GM18907 (cell line): Measurements from ENCODE around the gene MTR.

ENCODE experiments used
- ATAC-seq: cut with Tn5 transposase; IDR thresholded peaks from one replicate; pipeline ENCODE4 v1.9.1; 2021; ENCODE audit warnings: mild to moderate bottlenecking, moderate library complexity; ENCODE audit not compliant: unreplicated experiment

Gene MTR

DNA sequence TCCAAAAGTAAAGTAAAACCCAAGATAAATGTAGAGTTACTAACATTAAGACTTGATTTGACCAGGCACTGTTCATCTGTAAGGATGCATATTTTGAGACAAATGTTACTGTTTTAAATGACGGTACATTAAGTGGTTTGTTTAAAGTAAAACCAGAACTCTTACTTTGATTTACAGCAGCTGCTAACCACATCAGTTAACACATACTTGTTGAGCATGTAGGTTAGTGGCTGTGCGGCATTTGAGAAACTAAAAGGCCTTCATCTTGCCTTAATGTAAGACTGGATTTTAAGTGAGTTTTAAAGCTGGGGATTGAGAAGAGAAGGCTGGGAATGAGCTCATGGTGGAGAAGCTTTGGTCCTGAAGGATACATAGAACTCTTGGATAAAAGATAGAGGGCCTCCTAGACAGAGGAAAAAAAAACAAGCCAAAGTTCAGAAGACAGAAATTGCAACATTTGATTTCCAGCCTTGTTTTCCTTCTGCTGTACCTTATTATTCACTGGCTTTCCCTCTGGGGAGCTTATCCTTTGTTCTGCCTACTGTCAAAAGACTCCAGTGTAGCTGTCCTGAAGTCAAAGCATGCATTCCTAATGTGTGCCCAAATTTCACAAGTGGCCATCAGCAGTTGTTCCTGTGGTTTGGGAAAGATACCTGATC lies 66.6 kb downstream of the MTR start:
- ATAC-seq = no peak

DNA sequence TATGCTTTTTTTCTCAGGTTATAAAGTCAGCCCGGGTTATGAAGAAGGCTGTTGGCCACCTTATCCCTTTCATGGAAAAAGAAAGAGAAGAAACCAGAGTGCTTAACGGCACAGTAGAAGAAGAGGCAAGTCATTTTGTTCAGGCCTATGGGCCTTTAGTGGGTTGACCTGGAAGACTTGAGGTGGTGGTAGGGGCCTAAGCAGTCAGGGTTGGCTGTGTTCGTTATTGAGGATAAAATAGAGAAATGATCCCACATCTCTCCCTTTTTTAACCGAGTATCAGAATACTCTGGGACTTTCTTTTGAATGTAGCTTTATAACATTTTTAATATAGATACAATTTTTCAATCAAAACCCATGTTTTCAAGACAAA lies 67.1 kb downstream of the MTR start:
- no peak for ATAC-seq

DNA sequence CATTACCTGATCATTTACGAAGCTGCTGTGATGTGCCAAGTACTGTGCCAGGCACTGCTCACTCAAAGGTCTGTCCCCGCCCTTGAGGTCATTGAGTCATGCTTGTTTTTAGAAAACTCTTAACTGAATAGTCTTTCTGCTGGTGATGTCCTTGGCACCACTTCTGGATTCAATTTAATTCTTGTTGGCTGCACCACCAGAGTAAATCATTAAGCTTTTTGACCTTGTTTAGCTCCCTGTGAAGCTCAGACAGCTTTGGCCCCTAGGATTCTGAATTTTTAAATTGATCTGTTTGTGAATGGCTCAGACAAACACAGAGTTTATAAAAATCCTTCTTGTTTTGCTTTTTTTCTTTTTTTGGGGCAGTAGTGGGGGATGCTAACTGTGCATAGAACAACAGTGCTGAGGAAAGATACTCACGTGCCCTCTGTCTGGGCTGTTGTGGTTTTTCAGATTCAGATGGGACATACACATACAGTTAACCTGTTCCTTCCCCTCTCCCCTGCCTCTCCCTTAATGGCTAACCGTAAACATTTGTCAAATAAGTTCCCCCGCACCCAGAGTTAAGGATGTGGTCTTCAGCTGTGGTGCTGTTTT lies 67.6 kb downstream of the MTR start:
- no peak for ATAC-seq

DNA sequence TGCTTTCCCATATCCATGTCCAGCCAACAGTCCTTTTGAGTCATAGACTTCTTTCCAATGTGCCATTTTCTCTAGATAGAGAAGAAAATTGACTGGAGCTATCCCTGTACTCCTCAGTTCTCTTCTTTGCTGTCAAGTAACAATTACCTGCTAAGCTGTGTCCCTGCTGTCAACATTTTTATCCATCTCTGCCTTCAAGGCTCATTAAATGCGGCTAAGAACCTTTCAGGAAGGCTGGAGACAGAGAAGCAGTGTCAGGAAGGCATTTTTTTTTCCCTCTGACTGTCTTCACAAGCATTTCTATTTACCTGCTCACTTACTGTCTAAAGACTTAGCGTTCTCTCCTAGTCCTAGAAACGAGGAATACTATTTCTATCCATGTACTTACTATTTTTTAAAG lies 69.1 kb downstream of the MTR start:
- no peak for ATAC-seq

DNA sequence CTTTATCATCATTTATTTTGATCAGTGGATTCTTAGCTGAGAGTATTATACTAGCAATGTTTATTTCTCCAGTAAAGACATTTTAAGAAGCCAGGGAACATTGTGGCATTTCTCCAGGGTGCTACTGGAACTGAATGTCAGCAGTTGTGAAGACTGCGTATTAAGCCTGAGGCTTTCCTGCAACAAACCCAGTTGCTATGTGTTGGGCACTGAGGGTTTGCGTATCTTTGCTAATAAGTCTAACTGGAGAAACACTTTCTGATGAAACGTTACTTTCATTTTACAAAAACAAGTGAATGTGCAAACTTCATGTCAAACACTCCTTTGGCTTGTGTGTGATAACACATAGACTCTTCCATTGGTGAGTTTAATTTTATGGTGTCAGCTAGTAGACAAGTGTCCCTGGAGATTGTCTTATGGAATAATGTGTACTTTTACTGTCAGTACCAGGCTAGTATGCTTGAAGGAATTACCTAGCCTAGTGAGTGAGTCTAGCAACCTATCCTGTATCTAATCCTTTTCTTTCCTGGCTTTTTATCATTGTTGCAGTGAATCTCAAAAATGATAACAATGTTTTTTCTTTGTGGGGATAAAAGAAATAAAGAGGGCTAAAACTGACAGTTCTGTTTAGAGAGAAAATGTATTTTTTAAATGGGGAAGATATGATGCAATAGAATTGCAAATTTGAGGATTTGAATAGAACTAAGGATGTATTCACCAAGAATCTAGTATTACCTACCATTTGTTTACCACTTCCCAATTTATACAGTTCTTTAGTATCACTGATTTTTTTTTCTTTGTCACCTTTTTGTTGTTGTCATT lies 70.1 kb downstream of the MTR start:
- no peak for ATAC-seq

DNA sequence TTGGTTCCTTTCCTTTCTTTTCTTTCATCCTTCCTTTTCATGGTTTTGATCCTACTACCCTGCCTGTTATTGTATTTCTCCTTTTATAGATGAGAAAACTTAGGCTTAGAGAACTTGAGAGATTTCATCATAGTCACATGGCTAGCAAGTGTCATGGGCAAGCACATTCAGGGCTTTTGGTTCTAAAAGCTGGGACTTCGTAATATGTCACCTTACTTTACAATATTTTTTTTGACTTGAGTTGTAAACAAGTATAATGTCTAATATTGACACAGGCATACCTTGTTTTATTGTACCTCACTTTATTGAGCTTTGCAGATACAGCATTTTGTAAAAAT lies 70.7 kb downstream of the MTR start:
- ATAC-seq = no peak

DNA sequence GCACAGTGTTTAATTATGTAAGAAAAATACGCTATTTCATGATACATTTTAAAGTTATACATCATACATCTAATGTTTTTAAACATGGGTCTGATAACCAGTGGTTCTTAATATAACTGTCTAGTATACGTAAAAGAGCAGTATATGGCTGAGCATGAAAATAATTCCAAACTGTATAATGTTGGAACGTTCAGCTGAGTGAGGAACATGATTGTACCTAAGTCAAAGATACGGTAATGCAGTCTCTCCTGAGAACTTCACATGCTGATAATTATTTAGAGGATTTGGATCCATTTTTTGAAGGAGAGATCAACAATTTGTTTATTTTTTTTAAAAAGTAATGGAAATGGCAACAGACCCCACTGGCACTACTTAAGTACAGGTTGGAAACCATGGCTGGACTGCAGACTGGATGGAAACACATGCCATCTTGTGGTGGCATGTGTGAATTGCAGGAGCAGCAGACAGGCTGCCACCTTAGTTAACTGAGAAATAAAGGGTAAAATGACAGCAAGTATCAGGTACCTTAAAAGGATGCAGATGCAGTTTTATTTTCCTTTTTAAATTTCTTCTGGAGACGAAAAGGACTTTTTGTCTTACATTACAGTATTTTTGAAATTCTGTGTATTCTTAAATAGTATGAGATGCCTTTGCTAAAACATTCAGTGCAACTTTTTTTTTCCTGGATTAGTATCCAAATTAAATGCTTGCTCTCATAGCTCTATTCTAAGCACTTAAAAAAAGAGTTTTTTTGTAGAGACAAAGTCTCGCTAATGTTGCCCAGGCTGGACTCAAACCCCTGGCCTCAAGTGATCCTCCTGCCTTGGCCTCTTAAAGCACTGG lies 73.8 kb downstream of the MTR start:
- peak; percentile 78 for ATAC-seq

- no peak for ATAC-seq
These were observed 74.8 kb downstream of the MTR start for GRCh38 chr1:236869911-236870310.

DNA sequence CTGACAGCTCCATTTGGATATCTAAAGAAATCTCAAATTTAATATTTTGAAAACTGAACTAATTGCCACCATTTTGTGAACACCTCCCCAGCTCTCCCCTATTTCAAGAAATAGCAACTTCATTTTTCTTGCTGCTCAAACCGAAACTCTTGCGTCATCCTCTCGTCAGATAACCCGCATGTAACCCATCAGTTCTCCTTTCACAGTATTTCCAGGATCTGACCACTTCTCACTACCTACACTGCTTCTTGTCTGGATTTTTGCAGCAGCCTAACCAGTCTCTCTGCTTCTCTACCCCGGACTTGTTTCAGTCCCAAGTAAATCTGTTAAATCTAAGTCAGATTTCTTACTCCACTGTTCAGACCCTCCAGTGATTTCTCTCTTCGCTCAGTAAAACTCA lies 75.6 kb downstream of the MTR start:
- no peak for ATAC-seq

DNA sequence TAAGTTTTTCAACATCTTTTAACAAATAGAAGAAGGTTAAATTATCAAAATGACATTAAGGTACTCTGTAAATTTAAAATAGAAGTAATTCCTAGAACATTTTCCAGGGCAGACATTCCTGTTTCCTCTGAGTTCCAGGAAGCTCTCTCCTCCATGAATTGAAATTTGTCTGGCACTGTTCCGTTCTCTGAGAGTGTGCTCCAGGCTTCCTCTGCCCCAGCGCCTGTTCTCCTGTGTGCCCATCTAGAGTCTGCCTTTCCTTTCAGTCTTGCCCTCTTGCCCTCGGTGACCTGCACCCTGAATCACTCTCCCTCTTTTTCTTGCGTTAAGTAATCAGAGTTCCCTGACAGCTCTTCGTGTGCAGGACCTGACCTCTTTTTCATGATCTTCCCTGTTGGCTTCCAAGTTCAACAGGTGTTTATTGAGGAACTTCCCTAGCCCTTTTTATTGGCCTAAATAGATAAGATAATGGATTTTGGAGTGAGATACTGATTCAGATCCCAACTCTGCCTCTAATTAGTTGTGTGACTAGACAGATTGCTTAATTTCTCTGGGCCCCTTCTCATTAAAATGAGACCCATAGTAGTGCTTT lies 77.1 kb downstream of the MTR start:
- ATAC-seq = no peak

DNA sequence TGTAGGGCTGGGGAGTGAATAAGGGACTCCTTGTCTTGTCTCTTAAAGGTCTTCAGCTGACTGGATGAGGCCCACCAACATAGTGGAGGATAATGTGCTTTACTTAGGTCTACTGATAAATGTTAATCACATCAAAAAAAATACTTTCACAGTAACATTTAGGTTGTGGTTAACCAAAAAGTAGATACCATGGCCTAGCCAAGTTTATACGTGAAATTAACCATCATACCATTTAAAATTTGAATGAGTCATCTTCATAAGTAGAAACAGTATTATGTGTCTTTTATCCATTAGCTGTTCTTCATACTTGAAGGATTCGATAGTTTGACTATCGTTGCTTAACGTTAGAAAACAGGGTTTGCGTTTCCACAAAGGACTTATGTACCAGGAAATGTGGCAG lies 80.9 kb downstream of the MTR start:
- no peak for ATAC-seq

- no peak for ATAC-seq
These were observed 82.6 kb downstream of the MTR start for GRCh38 chr1:236877661-236878060.

- no peak for ATAC-seq
These were observed 85.1 kb downstream of the MTR start for GRCh38 chr1:236880209-236880608.

GRCh38 chr1:236882678-236883077 lies 87.6 kb downstream of the MTR start:
- ATAC-seq = no peak

DNA sequence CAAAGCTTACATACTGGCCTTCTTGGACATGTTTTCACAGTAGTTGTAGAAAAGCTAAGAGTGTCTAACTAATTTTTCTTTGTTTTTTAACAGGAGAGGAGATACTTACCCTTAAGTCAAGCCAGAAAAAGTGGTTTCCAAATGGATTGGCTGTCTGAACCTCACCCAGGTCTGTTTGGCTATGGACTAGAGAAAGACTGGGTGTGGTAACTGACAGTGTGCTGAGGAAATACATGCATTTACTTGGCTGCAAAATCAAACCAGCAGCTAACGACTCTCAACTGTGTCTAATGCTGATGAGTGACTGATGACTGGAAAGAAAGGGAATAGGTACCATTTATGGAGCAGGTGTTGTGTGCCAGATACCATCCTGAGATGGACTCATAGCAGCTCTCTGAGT lies 91.1 kb downstream of the MTR start:
- ATAC-seq = no peak

DNA sequence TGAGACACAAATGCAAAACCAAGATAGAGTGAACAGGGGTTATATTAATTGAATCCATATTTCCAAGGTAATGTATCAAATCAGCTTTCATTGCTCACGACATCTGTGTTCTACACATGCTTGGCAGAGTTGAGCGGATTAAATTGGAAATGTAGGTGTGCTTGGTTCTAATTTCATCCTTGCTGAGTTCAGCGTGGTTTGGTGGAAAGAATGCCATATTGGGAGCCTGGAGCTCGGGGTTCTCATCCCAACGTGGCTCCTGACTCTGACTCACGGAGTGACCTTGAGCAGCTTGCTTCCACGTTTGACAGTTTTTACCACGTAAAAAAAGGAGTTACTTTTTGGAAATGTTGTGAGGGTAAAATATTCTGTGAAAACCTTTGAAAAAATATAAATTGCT lies 92.0 kb downstream of the MTR start:
- ATAC-seq = no peak

GRCh38 chr1:236888126-236888525 lies 93.0 kb downstream of the MTR start:
- ATAC-seq = no peak

DNA sequence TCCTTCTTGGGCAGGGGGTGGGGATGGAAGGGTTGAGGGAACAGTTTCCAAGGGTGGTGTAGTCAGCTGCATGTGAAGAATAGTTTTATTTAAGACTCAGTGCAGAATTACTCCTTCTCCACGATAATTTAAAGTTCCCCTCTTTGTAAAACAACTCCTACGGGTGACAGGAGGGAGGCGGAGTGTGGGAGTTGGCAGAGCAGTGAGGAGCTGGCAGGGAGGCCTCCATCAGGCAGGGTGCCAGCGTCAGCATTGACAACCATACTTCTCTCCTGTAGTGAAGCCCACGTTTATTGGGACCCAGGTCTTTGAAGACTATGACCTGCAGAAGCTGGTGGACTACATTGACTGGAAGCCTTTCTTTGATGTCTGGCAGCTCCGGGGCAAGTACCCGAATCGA lies 93.8 kb downstream of the MTR start:
- no peak for ATAC-seq

- no peak for ATAC-seq
These were observed 95.3 kb downstream of the MTR start for GRCh38 chr1:236890152-236891056.
